ENCODE measurements around the gene ABCB8.

- TF ChIP-seq EP300 (IDR thresholded peaks at IDR 0.05; ENCODE audit: borderline replicate concordance in 1 of 2, low read depth in 1 of 2, low read length in 1 of 2) (no peak), EZH2phosphoT487 (IDR thresholded peaks at IDR 0.05; ENCODE audit: borderline replicate concordance, low read depth) (no peak), POLR2AphosphoS5 (IDR thresholded peaks at IDR 0.05; ENCODE audit: low read depth, low read length) (no peak), MXI1 (IDR thresholded peaks at IDR 0.05; ENCODE audit: low read depth, low read length) (no peak), ELF1 (IDR thresholded peaks at IDR 0.05) (no peak), REST (IDR thresholded peaks at IDR 0.05; ENCODE audit: low read depth, low read length) (no peak), RAD21 (IDR thresholded peaks at IDR 0.05; ENCODE audit: low read length) (no peak), TEAD4 (IDR thresholded peaks at IDR 0.05; ENCODE audit: borderline replicate concordance, insufficient read depth) (no peak)
- TF ChIP-seq, protein P1, sequence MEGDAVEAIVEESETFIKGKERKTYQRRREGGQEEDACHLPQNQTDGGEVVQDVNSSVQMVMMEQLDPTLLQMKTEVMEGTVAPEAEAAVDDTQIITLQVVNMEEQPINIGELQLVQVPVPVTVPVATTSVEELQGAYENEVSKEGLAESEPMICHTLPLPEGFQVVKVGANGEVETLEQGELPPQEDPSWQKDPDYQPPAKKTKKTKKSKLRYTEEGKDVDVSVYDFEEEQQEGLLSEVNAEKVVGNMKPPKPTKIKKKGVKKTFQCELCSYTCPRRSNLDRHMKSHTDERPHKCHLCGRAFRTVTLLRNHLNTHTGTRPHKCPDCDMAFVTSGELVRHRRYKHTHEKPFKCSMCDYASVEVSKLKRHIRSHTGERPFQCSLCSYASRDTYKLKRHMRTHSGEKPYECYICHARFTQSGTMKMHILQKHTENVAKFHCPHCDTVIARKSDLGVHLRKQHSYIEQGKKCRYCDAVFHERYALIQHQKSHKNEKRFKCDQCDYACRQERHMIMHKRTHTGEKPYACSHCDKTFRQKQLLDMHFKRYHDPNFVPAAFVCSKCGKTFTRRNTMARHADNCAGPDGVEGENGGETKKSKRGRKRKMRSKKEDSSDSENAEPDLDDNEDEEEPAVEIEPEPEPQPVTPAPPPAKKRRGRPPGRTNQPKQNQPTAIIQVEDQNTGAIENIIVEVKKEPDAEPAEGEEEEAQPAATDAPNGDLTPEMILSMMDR (IDR thresholded peaks at IDR 0.05), result no peak
Observed at GRCh38 chr7:151006590-151007300, 21.5 kb upstream of the ABCB8 start.

Data from SK-N-SH (cell line).